GM18505 (cell line): Measurements from ENCODE around the gene SEMA6A.

Experiments used
- ATAC-seq: cut with Tn5 transposase; IDR thresholded peaks from one replicate; pipeline ENCODE4 v1.9.1; 2021; ENCODE audit not compliant: unreplicated experiment
- POLR2A ChIP-seq: IDR thresholded peaks from 4 replicates; pipeline ENCODE4 v1.6.1; 2011; ENCODE audit warnings: borderline replicate concordance; ENCODE audit not compliant: insufficient read depth, insufficient read length; ENCODE audit errors: extremely low read depth

Gene SEMA6A

DNA sequence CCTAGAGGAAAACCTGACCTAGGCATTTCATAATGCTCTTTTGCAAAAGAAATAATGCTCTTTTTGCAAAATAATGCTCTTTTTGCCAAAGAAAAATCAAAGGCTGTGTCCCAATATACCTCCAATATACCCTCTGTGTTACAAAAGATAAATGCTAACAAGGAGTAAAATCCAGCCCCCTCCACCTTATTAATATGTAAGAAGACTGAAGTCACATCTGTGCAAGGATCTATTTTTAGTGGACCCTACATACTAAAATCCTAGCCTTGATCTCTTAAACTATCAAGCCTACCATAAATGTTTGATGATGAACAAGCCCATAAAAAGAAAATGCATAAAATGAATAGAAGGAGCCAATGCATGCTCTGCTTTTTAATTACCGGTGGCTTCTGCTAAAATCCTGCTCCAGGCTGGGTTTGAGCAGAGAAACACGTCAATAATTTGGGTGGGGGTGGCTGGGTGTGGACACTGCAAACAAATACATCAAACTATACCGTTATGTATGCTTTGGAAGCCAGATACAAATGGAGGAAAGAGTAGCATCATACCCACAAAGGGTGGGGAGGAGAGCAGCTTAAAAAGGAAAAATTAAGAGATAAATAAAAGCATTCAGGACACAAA is 131.6 kb downstream of the SEMA6A start:
- no peak for TF ChIP-seq POLR2A
- no peak for ATAC-seq

DNA sequence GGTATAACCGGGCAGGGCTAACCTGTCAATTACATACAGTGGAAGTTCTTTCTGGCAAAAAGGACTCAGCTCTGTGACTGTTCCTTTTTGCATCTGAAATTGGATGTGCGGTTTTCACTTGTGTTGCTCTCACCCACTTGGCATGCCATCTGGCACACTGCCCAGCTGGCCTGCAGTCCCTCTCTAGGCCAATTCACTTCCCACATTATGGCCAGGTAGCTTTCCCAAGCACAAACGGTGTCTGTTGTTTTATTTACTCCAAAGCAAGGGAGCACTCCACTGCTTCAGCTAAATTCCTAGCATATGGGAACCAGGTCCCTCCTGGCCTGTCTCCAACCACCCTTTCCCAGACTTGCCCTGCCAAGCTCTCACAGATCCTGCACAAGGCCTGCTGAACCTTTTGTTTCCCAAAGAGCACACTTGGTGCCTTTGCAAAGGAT is 132.5 kb downstream of the SEMA6A start:
- ATAC-seq, result no peak
- no peak for TF ChIP-seq POLR2A

DNA sequence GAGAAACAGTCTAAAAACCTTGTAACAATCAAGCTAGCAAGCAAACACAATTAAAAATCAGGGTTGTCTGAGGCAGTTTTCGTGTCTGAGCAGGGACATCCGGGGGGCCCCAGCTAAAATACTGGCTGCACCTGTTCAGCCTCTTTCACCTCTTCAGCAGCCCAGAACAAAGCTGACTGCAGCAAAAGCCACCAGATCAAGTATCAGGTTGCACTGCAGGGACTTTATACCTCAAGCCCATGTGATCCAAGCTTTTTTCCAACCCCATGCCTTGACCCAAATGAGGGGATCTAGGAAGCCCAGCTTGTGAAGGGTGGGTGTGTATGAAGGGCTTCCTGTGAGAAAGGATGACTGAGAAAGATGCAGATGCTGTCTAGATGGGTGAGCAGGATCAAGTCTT is 133.4 kb downstream of the SEMA6A start:
- TF ChIP-seq POLR2A, result no peak
- no peak for ATAC-seq

DNA sequence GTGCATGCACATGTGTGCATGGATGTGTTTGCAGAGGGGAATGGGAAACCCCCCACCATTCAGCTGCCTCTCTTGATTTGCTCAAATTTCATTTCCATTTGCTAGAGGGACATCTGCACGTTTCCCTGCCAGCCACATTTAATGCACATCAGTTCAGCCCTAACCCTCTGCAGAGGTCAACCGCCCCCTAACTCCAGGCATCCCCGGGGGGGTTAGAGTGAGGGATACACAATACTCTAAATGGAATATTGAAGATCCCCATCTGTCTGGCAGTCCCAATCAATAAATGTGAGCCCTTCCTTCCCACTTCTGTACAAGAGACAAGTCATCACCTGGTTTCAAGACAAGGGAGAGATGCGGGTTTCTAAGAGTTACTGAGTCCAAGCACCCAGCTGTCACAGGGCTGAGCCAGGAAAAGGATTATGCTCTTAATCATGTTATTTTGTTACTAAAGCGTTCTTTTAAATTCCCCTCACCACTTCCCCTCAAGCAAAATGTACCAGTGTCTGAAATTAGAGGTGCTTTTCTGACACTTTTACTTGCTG is 134.1 kb downstream of the SEMA6A start:
- ATAC-seq, result no peak
- no peak for TF ChIP-seq POLR2A

DNA sequence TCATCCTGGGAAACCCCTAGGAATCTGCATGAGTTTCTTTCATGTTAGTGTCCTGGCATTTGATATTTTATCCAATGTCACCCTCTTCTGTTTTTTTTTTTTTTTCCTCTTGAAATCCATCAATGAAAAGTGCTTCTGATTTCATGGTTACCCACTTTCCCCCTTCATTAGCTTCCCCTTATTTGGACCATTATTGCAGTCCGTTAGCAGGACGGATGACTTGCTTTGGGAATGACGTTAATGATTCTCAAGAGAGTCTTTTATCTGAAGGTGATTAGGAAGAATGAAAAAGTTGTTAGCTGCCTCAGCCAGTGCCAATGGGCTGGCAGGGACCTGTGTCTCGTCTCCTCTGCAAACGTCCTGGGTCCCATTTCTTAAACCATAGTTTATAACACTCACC is 134.7 kb downstream of the SEMA6A start:
- TF ChIP-seq POLR2A, result no peak
- ATAC-seq, result no peak

DNA sequence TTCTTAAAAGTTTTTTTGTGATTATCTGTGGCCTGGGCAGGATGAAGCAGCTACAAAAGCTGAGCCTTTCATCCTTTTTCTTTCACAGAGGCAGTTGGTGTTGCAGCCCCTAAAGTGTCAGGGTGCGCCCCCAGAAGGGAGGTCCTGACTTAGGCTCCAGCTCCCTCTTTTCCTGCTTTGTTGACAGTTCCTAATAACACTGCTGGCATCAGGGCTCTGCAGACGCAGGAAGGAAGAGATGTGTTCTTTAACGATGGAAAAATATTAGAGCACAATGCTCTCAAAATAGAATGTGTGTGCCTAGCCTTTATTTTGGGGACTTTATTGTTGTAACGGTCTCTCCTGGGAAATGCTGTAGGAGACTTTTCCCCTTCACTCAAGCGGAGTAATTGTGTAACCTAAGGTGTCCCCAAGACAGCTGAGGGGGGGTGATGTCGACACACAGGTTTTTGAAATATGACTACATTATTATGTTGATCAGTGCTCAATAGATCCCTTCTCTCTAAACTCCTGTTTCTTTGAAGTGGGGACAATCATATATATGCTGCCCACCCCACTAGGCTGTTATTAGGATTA is 135.6 kb downstream of the SEMA6A start:
- TF ChIP-seq POLR2A, result no peak
- ATAC-seq, result no peak

DNA sequence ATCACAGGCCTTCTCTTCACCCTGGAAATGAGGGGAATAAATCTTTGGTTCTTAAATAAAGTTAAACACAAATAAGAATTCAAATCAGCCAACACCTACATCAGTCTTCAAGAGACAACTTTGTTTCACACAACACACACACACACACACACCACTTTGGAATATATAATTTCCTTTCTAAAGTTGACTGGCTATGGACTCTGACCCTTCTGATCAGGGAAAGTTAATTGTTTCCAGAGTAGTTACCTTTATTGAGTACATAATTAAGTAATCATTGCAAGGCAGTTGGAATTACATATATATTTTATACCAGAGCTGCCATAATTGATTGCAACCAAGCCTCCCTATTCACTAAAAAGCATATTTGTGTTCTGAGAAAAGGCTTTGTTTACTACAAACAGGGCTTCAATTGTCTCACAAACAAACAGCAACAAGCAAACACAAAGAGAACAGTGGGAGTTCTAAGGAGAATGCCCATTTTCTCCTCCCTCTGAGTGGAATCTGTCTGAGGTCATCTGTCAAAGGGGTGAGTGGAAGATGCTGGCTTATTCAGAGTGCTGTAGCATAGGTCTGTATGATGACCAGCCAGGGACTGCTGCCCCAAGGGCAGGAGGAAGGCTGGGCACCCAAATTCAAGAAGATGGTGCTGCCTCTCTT is 136.6 kb downstream of the SEMA6A start:
- TF ChIP-seq POLR2A, result no peak
- ATAC-seq, result no peak

DNA sequence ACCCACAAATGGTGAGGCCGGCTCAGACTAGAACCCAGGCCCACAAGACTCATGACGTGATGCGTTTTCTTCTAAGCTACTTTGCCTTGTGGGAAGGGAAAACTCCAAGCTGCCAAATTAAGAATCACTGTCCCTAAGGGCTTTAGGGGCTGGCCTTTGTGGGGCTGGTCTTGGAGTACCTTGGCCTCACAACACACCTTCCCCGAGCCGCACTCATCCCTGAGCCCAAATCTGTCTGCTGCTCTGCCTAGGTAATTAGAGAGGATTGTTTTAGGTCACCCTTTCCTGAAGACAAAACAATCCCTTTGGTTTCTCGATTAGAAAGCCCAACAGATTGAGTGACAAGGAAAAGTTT is 137.3 kb downstream of the SEMA6A start:
- TF ChIP-seq POLR2A, result no peak
- no peak for ATAC-seq

DNA sequence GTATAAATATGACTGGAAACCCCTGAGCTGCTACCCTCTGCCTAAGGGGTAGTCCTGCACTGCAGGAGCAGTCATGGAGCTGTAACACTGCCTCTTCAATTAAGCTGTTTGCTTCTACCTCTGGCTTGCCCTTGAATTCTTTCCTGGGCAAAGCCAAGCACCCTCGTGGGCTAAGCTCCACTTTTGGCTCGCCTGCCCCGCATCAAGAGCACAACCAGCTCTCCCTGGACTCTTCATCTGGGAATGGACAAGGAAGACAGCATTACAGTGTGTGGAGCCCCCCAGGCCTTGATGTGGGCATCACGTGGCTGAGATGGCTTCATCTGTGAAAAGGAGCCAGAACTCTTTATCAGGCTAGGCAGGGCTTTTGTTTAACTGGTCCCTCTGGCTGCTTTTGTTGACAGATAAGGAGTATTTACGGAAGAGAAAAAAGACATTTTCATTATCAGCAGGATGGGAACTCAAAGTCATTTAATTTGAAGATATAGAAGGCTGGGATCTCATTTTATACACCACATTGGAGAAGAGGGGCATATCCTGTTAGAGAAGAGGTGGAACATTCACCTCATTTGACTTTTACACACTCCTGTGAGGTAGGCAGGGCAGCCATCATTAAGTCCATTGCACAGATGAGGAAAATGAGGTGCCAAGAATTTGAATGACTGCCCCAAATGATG is 137.8 kb downstream of the SEMA6A start:
- ATAC-seq, result no peak
- no peak for TF ChIP-seq POLR2A

DNA sequence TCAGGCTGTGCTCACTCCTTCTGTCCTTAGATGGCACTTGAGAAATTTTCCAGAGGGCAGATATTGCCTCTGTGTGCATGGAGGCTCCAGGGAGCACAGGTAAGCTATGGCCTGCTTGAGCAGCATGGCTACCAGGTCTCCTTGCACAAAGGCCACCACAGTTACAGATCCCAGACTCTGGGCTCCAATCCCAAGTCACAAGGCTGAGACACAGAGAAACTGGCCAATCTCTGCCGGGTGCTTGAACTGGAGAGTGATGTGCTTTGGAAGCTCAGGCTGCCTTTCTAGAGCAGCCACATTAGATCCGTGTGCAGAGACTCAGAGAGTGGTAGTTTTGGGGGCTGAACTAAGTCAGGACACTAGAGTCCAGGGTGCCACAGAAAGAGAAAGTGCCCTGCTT is 145.7 kb downstream of the SEMA6A start:
- no peak for ATAC-seq
- TF ChIP-seq POLR2A, result no peak

DNA sequence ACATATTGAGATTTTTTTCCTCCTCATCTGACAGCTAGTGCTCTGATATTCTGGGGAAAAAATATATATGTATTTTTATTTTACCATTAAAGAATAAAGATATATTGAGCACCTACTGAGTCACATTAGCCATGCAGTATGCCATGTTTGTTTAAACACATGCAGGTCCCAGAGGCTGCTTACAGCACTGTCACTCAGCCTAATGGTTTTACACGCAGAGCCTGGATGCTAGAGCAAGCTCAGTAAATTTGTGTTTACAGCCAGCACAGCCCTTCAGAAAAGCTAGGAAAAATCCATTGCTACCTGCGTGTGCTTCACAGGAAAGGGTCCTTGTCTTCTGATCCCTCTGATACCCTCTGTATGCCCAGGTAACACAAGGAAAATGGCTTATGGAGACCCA is 146.2 kb downstream of the SEMA6A start:
- ATAC-seq, result no peak
- TF ChIP-seq POLR2A, result no peak

DNA sequence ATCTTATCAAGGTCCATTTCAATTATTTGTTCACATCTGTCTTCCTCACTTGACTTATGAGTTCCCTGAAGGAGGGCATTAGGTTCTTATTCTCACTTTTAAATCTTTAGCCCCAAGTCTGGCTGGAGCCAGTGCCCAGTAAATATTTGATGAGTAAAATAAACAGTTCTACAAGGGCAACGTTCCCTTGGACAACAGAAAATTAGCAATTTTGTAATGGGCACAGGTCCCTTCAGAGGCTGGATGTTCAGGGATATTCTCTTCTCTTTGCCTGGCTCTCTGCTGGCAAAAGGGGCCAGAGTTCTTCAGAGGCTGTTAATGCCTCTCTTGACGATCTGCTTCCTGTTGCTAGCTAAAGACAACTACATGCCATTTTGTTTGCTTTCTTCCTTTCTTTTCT is 149.7 kb downstream of the SEMA6A start:
- no peak for TF ChIP-seq POLR2A
- ATAC-seq, result no peak

DNA sequence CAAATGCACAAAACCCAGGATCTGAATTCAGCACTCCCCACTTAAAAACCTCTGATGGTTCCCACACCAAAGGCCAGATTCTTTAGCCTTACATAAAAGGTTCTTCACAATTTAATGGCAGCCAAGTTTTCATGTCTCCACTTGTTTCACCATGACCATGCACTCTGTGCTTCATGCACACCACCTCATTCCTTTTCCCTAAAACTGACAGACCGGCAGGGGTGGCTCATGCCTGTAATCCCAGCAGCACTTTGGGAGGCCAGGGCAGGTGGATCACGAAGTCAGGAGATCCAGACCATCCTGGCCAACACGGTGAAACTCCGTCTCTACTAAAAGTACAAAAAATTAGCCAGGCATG is 150.4 kb downstream of the SEMA6A start:
- ATAC-seq, result no peak

DNA sequence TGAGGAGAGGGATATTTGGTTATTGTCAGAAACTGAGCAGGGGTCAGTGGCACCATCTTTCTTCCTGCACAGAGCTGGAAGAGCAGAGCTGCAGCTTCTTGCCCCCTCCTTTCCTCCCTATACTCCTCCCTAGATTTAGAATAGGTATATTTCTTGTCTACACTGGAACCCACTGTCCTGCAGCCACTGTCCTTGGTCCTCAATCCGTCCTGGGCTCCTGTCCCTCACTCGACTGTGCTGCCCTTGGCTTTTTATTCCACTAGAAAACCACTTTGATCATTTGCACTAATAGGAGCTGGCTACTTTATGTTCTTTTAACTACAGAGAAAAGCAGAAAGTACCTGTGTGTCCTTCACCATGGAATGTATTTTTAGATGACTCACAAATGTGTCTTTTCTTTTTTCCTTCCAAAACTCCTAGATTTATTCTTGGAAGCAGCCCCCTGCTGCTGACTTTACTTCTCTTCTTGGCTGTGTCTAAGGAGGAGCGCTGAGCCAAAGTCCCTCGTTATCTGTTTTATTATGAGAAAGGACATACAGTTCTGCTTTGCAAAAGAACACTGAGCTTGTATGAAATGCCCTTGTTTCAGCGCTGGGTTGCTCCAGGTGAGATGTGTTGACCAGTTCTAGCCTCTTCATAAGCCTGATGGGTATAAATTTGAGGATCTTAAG is 150.9 kb downstream of the SEMA6A start:
- ATAC-seq, result no peak
- TF ChIP-seq POLR2A, result no peak

More for the DNA sequence above, 150.4 kb downstream of the SEMA6A start:
- no peak for TF ChIP-seq POLR2A

DNA sequence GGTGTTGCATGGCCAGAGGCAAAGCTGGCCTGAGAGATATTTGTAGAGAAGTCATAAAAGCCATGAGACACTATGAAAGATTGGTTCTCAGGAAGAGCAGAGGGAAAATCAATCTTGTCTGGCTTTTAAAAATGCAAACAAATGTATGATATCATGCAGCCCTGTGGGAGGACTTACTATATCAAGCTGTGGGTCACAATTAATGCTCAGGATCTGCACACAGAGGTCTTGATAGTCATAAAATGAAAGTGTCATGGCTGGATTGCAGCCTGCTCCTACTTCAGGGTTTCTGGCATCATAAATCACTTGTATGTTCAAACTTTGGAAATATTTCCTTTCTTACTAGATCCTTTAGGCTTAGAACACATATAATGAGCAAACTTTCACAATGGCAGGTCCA is 151.5 kb downstream of the SEMA6A start:
- no peak for ATAC-seq
- TF ChIP-seq POLR2A, result no peak
